Subcutaneous adipose tissue (tissue), 4 donors: ENCODE results near the gene RAB27A. TPM values are rescaled to one million over a fixed set of nuclear protein-coding genes. Genes with fewer than 3 reads are reported as not detected.

Experiments used
- CTCF ChIP-seq: fragments of 450-650 bp; IDR thresholded peaks from one replicate; pipeline ENCODE4 v1.5.1; 2016; ENCODE audit warnings: low read depth, mild to moderate bottlenecking, control low read depth, antibody characterized with exemption, moderate library complexity
- total RNA-seq, 4 donors: library from RNA; depleted of rRNA; stranded (reverse); fragments of >200 nt; gene quantifications; one replicate each; pipeline ENCODE4 v1.1.0, GENCODE V29; 2016

Gene RAB27A
- total RNA-seq, 4 donors from 2014 or later = 6.6 to 16.5 (median 10.5) TPM

- no peak for TF ChIP-seq CTCF
These were observed 90.9 kb downstream of the RAB27A start for GRCh38 chr15:55198706-55199105.

- no peak for TF ChIP-seq CTCF
These were observed 91.9 kb downstream of the RAB27A start for GRCh38 chr15:55197719-55198118.

GRCh38 chr15:55197362-55197705 lies 92.3 kb downstream of the RAB27A start:
- TF ChIP-seq CTCF = no peak

GRCh38 chr15:55196458-55197361 lies 92.9 kb downstream of the RAB27A start, which contains the start of gene RSL24D1:
TSS of gene RSL24D1 (minus strand) at chr15:55196941. CDS start at chr15:55196890, 51 bp downstream.
- TF ChIP-seq CTCF = no peak

- no peak for TF ChIP-seq CTCF
These were observed 93.6 kb downstream of the RAB27A start for GRCh38 chr15:55195996-55196395.

- TF ChIP-seq CTCF = no peak
These were observed 95.4 kb downstream of the RAB27A start for GRCh38 chr15:55194256-55194655.

GRCh38 chr15:55186331-55186730 lies 103.3 kb downstream of the RAB27A start:
- TF ChIP-seq CTCF = no peak
